OCI-LY3 (cell line): ENCODE results near the gene KRT222.

Source experiments
- H2AFZ ChIP-seq: fragments of 200-600, 300-600 bp; shearing (Covaris generic); 2 replicates; pipeline ENCODE4 v1.6.0; 2014; ENCODE audit warnings: antibody characterized with exemption, low read depth, low read length
- H3K27ac ChIP-seq: fragments of 200-600, 300-600 bp; sonication (generic); 2 replicates; pipeline ENCODE4 v1.5.1; 2014; ENCODE audit warnings: mild to moderate bottlenecking, low read length, moderate library complexity, mixed read lengths
- H3K27me3 ChIP-seq: fragments of 200-600, 300-600 bp; sonication (generic); 2 replicates; pipeline ENCODE4 v1.6.1; 2014; ENCODE audit warnings: low read depth, low read length, mixed read lengths
- H3K36me3 ChIP-seq: fragments of 200-600, 300-600 bp; sonication (generic); replicated peaks from 2 replicates; pipeline ENCODE3; 2014; ENCODE audit warnings: low read depth, low read length, mixed read lengths
- H3K4me1 ChIP-seq: fragments of 300-600, 200-600 bp; sonication (generic); 2 replicates; pipeline ENCODE4 v1.6.1; 2014; ENCODE audit warnings: low read length, mixed read lengths
- H3K4me2 ChIP-seq: fragments of 200-600, 300-600 bp; sonication (generic); 2 replicates; pipeline ENCODE4 v1.6.1; 2014; ENCODE audit warnings: low read length, mixed read lengths
- H3K4me3 ChIP-seq: fragments of 300-600, 200-600 bp; sonication (generic); 2 replicates; pipeline ENCODE4 v1.5.1; 2014; ENCODE audit warnings: antibody characterized with exemption, mild to moderate bottlenecking, low read length, moderate library complexity
- H3K79me2 ChIP-seq: fragments of 300-600, 200-600 bp; shearing (Covaris generic); 2 replicates; pipeline ENCODE4 v1.6.1; 2014; ENCODE audit warnings: mild to moderate bottlenecking, low read length, mixed read lengths
- H3K9ac ChIP-seq: fragments of 300-600, 200-600 bp; shearing (Covaris generic); 2 replicates; pipeline ENCODE4 v1.6.0; 2014; ENCODE audit warnings: mild to moderate bottlenecking, low read length, moderate library complexity
- H3K9me3 ChIP-seq: fragments of 200-600, 300-600 bp; shearing (Covaris generic); 2 replicates; pipeline ENCODE4 v1.6.1; 2014; ENCODE audit warnings: low read length, mixed read lengths; ENCODE audit not compliant: insufficient read depth
- H4K20me1 ChIP-seq: fragments of 200-600, 300-600 bp; sonication (generic); 2 replicates; pipeline ENCODE4 v1.6.1; 2016; ENCODE audit warnings: low read length, mixed read lengths; ENCODE audit not compliant: insufficient read depth
- CTCF ChIP-seq: fragments of 200-600, 300-600 bp; sonication (generic); IDR thresholded peaks from 2 replicates; pipeline ENCODE4 v1.5.1; 2014; ENCODE audit warnings: antibody characterized with exemption, low read length, low read depth
- EZH2phosphoT487 ChIP-seq: fragments of 200-600 bp; shearing (Covaris generic); IDR thresholded peaks from 2 replicates; pipeline ENCODE4 v1.6.1; 2018; ENCODE audit warnings: antibody characterized with exemption, mixed run types, low read depth

KRT222 gene

GRCh38 chr17:40645943-40646342, 19.0 kb downstream of the KRT222 start:
- peak overlapping the region; percentile 97 for H3K4me2 ChIP-seq
- no peak for TF ChIP-seq CTCF
- no peak for TF ChIP-seq EZH2phosphoT487
- peaks cover 3% of the 10 kb centered on the region for H4K20me1 ChIP-seq
- peaks cover 53% of the 10 kb centered on the region for H3K79me2 ChIP-seq
- H3K27ac ChIP-seq = no peak overlapping the region
- no peaks in the 10 kb centered on the region for H3K27me3 ChIP-seq
- H3K9me3 ChIP-seq = no peaks in the 10 kb centered on the region
- H3K4me1 ChIP-seq = peaks cover 23% of the 10 kb centered on the region
- H3K9ac ChIP-seq = peak overlapping the region; percentile 93; the same call in 1 of the 2 replicates
- no peak overlapping the region for H2AFZ ChIP-seq
- H3K36me3 ChIP-seq = peaks cover 41% of the 10 kb centered on the region
- H3K4me3 ChIP-seq = no peak overlapping the region

GRCh38 chr17:40645291-40645690, 19.7 kb downstream of the KRT222 start:
- no peak overlapping the region for H3K4me3 ChIP-seq

GRCh38 chr17:40637931-40638330, 27.0 kb downstream of the KRT222 start:
- H2AFZ ChIP-seq = no peak overlapping the region
- H3K79me2 ChIP-seq = peaks cover 32% of the 10 kb centered on the region
- no peaks in the 10 kb centered on the region for H4K20me1 ChIP-seq
- H3K4me1 ChIP-seq = no peaks in the 10 kb centered on the region
- no peak overlapping the region for H3K27ac ChIP-seq
- H3K4me2 ChIP-seq = no peak overlapping the region
- H3K9me3 ChIP-seq = no peaks in the 10 kb centered on the region
- H3K36me3 ChIP-seq = peaks cover 77% of the 10 kb centered on the region
- no peak for TF ChIP-seq CTCF
- TF ChIP-seq EZH2phosphoT487 = no peak
- H3K9ac ChIP-seq = no peak overlapping the region
- no peaks in the 10 kb centered on the region for H3K27me3 ChIP-seq
- H3K4me3 ChIP-seq = no peak overlapping the region

More at GRCh38 chr17:40645291-40645690, 19.7 kb downstream of the KRT222 start:
- Histone ChIP-seq H2AFZ (no peak overlapping the region), H4K20me1 (peaks cover 3% of the 10 kb centered on the region), H3K36me3 (peaks cover 47% of the 10 kb centered on the region), H3K9me3 (no peaks in the 10 kb centered on the region), H3K27ac (no peak overlapping the region), H3K4me2 (no peak overlapping the region), H3K9ac (no peak overlapping the region), H3K4me1 (peaks cover 23% of the 10 kb centered on the region), H3K27me3 (no peaks in the 10 kb centered on the region), H3K79me2 (peaks cover 59% of the 10 kb centered on the region)
- TF ChIP-seq CTCF (no peak), EZH2phosphoT487 (no peak)

GRCh38 chr17:40633871-40634270, 31.1 kb downstream of the KRT222 start:
- peaks cover 75% of the 10 kb centered on the region for H3K36me3 ChIP-seq

More at GRCh38 chr17:40633871-40634270, 31.1 kb downstream of the KRT222 start:
- H3K79me2 ChIP-seq = peaks cover 9% of the 10 kb centered on the region
- H3K9me3 ChIP-seq = no peaks in the 10 kb centered on the region
- no peak overlapping the region for H3K27ac ChIP-seq
- no peak overlapping the region for H3K4me2 ChIP-seq
- H3K4me3 ChIP-seq = no peak overlapping the region
- H4K20me1 ChIP-seq = no peaks in the 10 kb centered on the region
- no peaks in the 10 kb centered on the region for H3K27me3 ChIP-seq
- no peak overlapping the region for H3K9ac ChIP-seq
- no peak for TF ChIP-seq CTCF
- no peak for TF ChIP-seq EZH2phosphoT487
- H2AFZ ChIP-seq = no peak overlapping the region
- no peaks in the 10 kb centered on the region for H3K4me1 ChIP-seq
